Spleen (tissue), 7 donors: Measurements from ENCODE around the gene NBPF6.
"Not testable (repeated sequence)": the region's sequence is repeated elsewhere in the genome, so short reads cannot be mapped to it uniquely, and the experiment has no call there.

Experiments
- CTCF ChIP-seq, 11 experiments: fragments of 200-600 bp in 7 of 11; fragments of 450-650 bp in 4 of 11; sonication (generic) in 4 of 11; IDR thresholded peaks in 8 of 11; conservative IDR thresholded peaks in 3 of 11; 1 replicate in 7 of 11; 2 replicates in 4 of 11; pipeline versions ENCODE4 v1.4.0 to v1.8.0; 2016 to 2021; ENCODE audit warnings: antibody characterized with exemption in 11 of 11, inconsistent platforms in 4 of 11, mild to moderate bottlenecking in 1 of 11
- POLR2A ChIP-seq, 3 donors: fragments of 450-650 bp; IDR thresholded peaks; one replicate each; pipeline ENCODE4 v1.5.1; 2017; ENCODE audit warnings: antibody characterized with exemption in 3 of 3, mild to moderate bottlenecking in 1 of 3
- POLR2AphosphoS5 ChIP-seq, 3 donors: sonication (generic); formaldehyde crosslinking; IDR thresholded peaks; one replicate each; pipeline ENCODE4 v1.5.1; 2017; ENCODE audit warnings: antibody characterized with exemption in 3 of 3
- donor health status: DM: no; HTN: no; CAD: no; lungs with moderate emphysema.
- donor health status: DM: no; HTN: no; CAD: no.
- donor health status: DM: no; HTN: no; CAD: no.

GRCh38 chr1:108450043-108450442 is at the start of gene NBPF6:
- TF ChIP-seq POLR2AphosphoS5 (IDR thresholded peaks at IDR 0.05); CTCF (IDR thresholded peaks at IDR 0.05 in 8 of 11, conservative IDR thresholded peaks at IDR 0.05 in 3 of 11); POLR2A (IDR thresholded peaks at IDR 0.05): not testable (repeated sequence)
